ENCODE results near the gene CTSW. TPM values are rescaled to one million over a fixed set of nuclear protein-coding genes. Genes with fewer than 3 reads are reported as not detected.

Gene CTSW
- total RNA-seq, 1 experiment from 2014 or later = not detected

DNA sequence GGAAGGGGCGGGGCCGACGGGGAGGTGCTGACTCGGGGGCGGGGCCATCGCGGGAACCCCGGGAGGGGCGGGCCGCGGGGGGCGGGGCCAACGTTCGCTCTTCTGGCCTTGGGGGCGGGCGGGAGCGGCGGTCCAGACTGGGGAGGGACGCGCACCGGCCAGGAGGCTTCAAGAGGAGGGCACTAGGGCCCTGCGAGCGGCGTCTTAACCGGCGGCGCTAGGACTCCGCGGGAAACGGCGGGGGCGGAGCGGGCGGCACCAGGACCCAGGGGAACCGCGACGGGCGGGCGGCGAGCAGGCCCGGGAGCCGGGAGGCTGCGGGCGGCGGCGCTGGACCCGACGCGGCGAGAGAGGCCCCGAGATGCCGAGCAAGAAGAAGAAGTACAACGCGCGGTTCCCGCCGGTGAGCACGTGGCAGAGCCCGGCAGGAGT is 39.5 kb downstream of the CTSW start, which contains the start of gene DRAP1:
TSS of gene DRAP1 (plus strand) at position 286 of the 432 bp plus-strand sequence. CDS start at position 362, 76 bp downstream.
- Mint-ChIP-seq H3K4me3 (ENCODE audit: unreplicated experiment) (peak within 1 kb of the TSS; percentile 90), H3K9me3 (ENCODE audit: unreplicated experiment) (no peaks in the 10 kb centered on the region), H3K4me1 (ENCODE audit: low read depth, unreplicated experiment) (no peaks in the 10 kb centered on the region), H3K36me3 (ENCODE audit: insufficient read depth, unreplicated experiment) (peaks cover 19% of the 10 kb centered on the region), H3K27me3 (ENCODE audit: insufficient read depth, unreplicated experiment) (no peaks in the 10 kb centered on the region), H3K27ac (ENCODE audit: unreplicated experiment) (peak within 1 kb of the TSS; percentile 75)
- TF ChIP-seq, protein P1, sequence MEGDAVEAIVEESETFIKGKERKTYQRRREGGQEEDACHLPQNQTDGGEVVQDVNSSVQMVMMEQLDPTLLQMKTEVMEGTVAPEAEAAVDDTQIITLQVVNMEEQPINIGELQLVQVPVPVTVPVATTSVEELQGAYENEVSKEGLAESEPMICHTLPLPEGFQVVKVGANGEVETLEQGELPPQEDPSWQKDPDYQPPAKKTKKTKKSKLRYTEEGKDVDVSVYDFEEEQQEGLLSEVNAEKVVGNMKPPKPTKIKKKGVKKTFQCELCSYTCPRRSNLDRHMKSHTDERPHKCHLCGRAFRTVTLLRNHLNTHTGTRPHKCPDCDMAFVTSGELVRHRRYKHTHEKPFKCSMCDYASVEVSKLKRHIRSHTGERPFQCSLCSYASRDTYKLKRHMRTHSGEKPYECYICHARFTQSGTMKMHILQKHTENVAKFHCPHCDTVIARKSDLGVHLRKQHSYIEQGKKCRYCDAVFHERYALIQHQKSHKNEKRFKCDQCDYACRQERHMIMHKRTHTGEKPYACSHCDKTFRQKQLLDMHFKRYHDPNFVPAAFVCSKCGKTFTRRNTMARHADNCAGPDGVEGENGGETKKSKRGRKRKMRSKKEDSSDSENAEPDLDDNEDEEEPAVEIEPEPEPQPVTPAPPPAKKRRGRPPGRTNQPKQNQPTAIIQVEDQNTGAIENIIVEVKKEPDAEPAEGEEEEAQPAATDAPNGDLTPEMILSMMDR (IDR thresholded peaks at IDR 0.05; ENCODE audit: insufficient read depth in 1 of 2, low read depth in 1 of 2, low read length in 1 of 2, severe bottlenecking in 1 of 2, unreplicated experiment in 1 of 2) = peak in 1 of 2 experiments; percentile 1
- Histone ChIP-seq H3K4me1 (peaks cover 15% of the 10 kb centered on the region), H3K4me3 (ENCODE audit: low read depth, low read length) (peak within 1 kb of the TSS; percentile 95), H3K27me3 (replicated peaks; ENCODE audit: control insufficient read depth, insufficient read depth, low read length) (no peaks in the 10 kb centered on the region), H3K36me3 (ENCODE audit: control insufficient read depth, insufficient read depth, low read length) (no peaks in the 10 kb centered on the region; the same call in 1 of the 2 replicates), H3K9me3 (no peaks in the 10 kb centered on the region)
- peak; percentile 99 for DNase-seq
- BruUV-seq (replicated peaks) = no TSS peak
- intact Hi-C loops (cut with micrococcal nuclease; ENCODE audit: unreplicated experiment) = loop anchor here (2.0 to 5.0 kb wide), 2 partner anchors 28 to 43 kb away; partner anchors contain the start of genes CCDC85B and SART1
- ChIA-PET POLR2A (no interaction called here), CTCF (interaction anchor here (1.3 kb wide), 1 partner anchor 29 kb away, joined by 4 read pairs; the partner anchor contains the start of gene CCDC85B)

DNA sequence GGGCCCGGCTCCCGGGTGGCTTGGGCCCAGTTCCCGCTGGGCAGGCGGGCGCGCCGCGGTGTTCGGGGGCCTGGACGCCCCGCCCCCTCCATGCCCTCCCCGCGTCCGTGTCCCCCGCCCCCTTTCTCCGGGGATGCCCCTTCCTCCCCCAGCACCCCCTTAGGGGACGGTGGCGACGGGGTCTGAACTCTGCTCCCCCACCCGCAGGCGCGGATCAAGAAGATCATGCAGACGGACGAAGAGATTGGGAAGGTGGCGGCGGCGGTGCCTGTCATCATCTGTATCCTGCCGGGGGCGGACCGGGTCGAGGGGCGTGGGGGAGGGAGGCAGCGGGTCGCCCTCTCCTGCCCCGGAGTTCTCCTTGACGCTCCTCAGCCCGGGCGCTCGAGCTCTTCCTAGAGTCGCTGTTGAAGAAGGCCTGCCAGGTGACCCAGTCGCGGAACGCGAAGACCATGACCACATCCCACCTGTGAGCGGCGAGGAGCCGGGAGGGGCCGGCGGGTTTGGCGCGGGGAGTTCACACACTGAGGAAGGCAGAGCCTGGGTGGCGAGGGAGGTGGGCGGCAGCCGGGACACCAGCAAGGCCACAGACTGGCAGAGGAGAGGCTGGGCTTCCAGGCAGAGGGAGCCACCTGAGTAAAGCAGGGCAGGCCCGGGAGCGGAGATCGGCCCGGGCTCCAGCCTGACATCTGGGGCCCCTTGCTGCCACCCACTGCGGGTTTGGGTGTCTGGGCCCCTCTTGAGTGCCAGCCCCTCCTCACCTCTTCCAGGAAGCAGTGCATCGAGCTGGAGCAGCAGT is 40.1 kb downstream of the CTSW start:
- Mint-ChIP-seq H3K4me3 (ENCODE audit: unreplicated experiment) (peak overlapping the region; percentile 90), H3K36me3 (ENCODE audit: insufficient read depth, unreplicated experiment) (peaks cover 19% of the 10 kb centered on the region), H3K27ac (ENCODE audit: unreplicated experiment) (peak overlapping the region; percentile 75), H3K27me3 (ENCODE audit: insufficient read depth, unreplicated experiment) (no peaks in the 10 kb centered on the region), H3K4me1 (ENCODE audit: low read depth, unreplicated experiment) (no peaks in the 10 kb centered on the region), H3K9me3 (ENCODE audit: unreplicated experiment) (no peaks in the 10 kb centered on the region)
- no TSS peak for BruUV-seq (replicated peaks)
- DNase-seq = peak in 1 of 2 experiments; percentile 51
- intact Hi-C loops (cut with micrococcal nuclease; ENCODE audit: unreplicated experiment) = loop anchor here (2.0 to 5.0 kb wide), 2 partner anchors 29 to 43 kb away; partner anchors contain the start of genes CCDC85B and SART1
- H3K4me1 ChIP-seq = peaks cover 15% of the 10 kb centered on the region
- no peaks in the 10 kb centered on the region for H3K27me3 ChIP-seq (replicated peaks; ENCODE audit: control insufficient read depth, insufficient read depth, low read length)
- no peaks in the 10 kb centered on the region for H3K9me3 ChIP-seq
- TF ChIP-seq, protein P1 (IDR thresholded peaks at IDR 0.05; ENCODE audit: insufficient read depth in 1 of 2, low read depth in 1 of 2, low read length in 1 of 2, severe bottlenecking in 1 of 2, unreplicated experiment in 1 of 2) = no peak
- CTCF ChIA-PET = interaction anchor here (1.3 kb wide), 1 partner anchor 29 kb away, joined by 4 read pairs; the partner anchor contains the start of gene CCDC85B
- POLR2A ChIA-PET = no interaction called here
- H3K36me3 ChIP-seq (ENCODE audit: control insufficient read depth, insufficient read depth, low read length) = no peaks in the 10 kb centered on the region; the same call in 1 of the 2 replicates
- peak overlapping the region; percentile 95 for H3K4me3 ChIP-seq (ENCODE audit: low read depth, low read length)

DNA sequence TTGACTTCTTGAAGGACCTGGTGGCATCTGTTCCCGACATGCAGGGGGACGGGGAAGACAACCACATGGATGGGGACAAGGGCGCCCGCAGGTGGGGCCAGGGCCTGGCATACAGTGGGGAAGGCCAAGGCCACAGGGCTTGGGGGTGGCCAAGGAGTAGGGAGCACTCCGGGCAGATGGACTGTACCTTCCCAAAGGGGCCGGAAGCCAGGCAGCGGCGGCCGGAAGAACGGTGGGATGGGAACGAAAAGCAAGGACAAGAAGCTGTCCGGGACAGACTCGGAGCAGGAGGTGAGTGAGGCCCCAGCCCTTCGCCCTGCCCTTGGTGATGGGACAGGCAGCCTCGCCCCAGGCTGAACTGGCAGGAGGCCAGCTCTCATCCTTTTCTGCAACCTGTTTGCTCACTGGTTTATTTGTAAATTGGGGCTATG is 40.8 kb downstream of the CTSW start:
- BruUV-seq (replicated peaks) = no TSS peak
- Mint-ChIP-seq H3K9me3 (ENCODE audit: unreplicated experiment) (no peaks in the 10 kb centered on the region), H3K4me3 (ENCODE audit: unreplicated experiment) (peak overlapping the region; percentile 90), H3K36me3 (ENCODE audit: insufficient read depth, unreplicated experiment) (peaks cover 19% of the 10 kb centered on the region), H3K27ac (ENCODE audit: unreplicated experiment) (no peak overlapping the region), H3K4me1 (ENCODE audit: low read depth, unreplicated experiment) (no peaks in the 10 kb centered on the region), H3K27me3 (ENCODE audit: insufficient read depth, unreplicated experiment) (no peaks in the 10 kb centered on the region)
- H3K4me1 ChIP-seq = peaks cover 15% of the 10 kb centered on the region
- ChIA-PET POLR2A (no interaction called here), CTCF (interaction anchor here (0.7 to 1.3 kb wide), 2 partner anchors 30 to 90 kb away, joined by 4 read pairs; partner anchors contain the start of gene CCDC85B)
- TF ChIP-seq, protein P1 (IDR thresholded peaks at IDR 0.05; ENCODE audit: insufficient read depth in 1 of 2, low read depth in 1 of 2, low read length in 1 of 2, severe bottlenecking in 1 of 2, unreplicated experiment in 1 of 2) = no peak
- H3K4me3 ChIP-seq (ENCODE audit: low read depth, low read length) = peak overlapping the region; percentile 95
- no peaks in the 10 kb centered on the region; the same call in 1 of the 2 replicates for H3K36me3 ChIP-seq (ENCODE audit: control insufficient read depth, insufficient read depth, low read length)
- H3K9me3 ChIP-seq = no peaks in the 10 kb centered on the region
- intact Hi-C loops (cut with micrococcal nuclease; ENCODE audit: unreplicated experiment) = no loop called here
- DNase-seq = no peak
- no peaks in the 10 kb centered on the region for H3K27me3 ChIP-seq (replicated peaks; ENCODE audit: control insufficient read depth, insufficient read depth, low read length)

Measured in Caco-2 (cell line).